SK-N-SH (cell line): ENCODE measurements around the gene ABR. TPM values are rescaled to one million over a fixed set of nuclear protein-coding genes. Genes with fewer than 3 reads are reported as not detected.

ENCODE experiments used
- CTCF ChIA-PET: fragments of 300-600, 350-600 bp; formaldehyde crosslinking; extraction: SDS; loops from one replicate; lab custom pipeline; 2021; lab: Yijun Ruan, JAX
- POLR2A ChIA-PET: fragments of 350-600 bp; sonication (Branson Sonifier 250); formaldehyde crosslinking; extraction: SDS; loops from one replicate; lab custom pipeline; 2020; ENCODE audit warnings: antibody characterized with exemption, inconsistent platforms; lab: Yijun Ruan, JAX
- DNase-seq: peaks from one replicate; pipeline ENCODE4 v3.0.0; 2012
- H2AFZ ChIP-seq: fragments of 200-600 bp; sonication (generic); 2 replicates; pipeline ENCODE4 v1.8.1; 2016; ENCODE audit warnings: antibody characterized with exemption, mild to moderate bottlenecking, low read depth
- H3F3A ChIP-seq: fragments of 200-600 bp; sonication (generic); replicated peaks from 2 replicates; pipeline ENCODE3; 2016; ENCODE audit warnings: antibody characterized with exemption, mild to moderate bottlenecking; ENCODE audit not compliant: insufficient read depth
- H3K27ac ChIP-seq, 2 experiments: fragments of 200-500 bp in 1 of 2; fragments of 200-600 bp in 1 of 2; sonication (Bioruptor generic) in 1 of 2; sonication (generic), shearing (Covaris generic) in 1 of 2; 2 replicates each; pipeline versions ENCODE4 v1.5.1 to v1.6.1; 2014 to 2016; ENCODE audit warnings: low read depth in 2 of 2, inconsistent platforms in 1 of 2, low read length in 1 of 2, mild to moderate bottlenecking in 1 of 2, mixed read lengths in 1 of 2
- H3K27me3 ChIP-seq: fragments of 200-600 bp; sonication (generic), shearing (Covaris generic); 2 replicates; pipeline ENCODE4 v1.6.1; 2016; ENCODE audit warnings: mixed run types; ENCODE audit not compliant: insufficient read depth
- H3K36me3 ChIP-seq, 2 experiments: fragments of 200-500 bp in 1 of 2; fragments of 200-600 bp in 1 of 2; sonication (Bioruptor generic) in 1 of 2; sonication (generic) in 1 of 2; replicated peaks in 1 of 2; 2 replicates each; pipeline versions ENCODE3 to v1.5.1; 2014 to 2016; ENCODE audit warnings: low read length in 1 of 2, mild to moderate bottlenecking in 1 of 2; ENCODE audit not compliant: insufficient read depth in 2 of 2, control insufficient read depth in 1 of 2
- H3K4me1 ChIP-seq, 2 experiments: fragments of 200-500 bp in 1 of 2; fragments of 200-600 bp in 1 of 2; sonication (Bioruptor generic) in 1 of 2; sonication (generic), shearing (Covaris generic) in 1 of 2; 2 replicates each; pipeline versions ENCODE4 v1.5.1 to v1.6.1; 2014 to 2016; ENCODE audit warnings: low read depth in 1 of 2, low read length in 1 of 2, mixed run types in 1 of 2; ENCODE audit not compliant: insufficient read depth in 2 of 2, control insufficient read depth in 1 of 2
- H3K4me2 ChIP-seq: fragments of 200-600 bp; sonication (generic), shearing (Covaris generic); 2 replicates; pipeline ENCODE4 v1.6.1; 2017; ENCODE audit warnings: mixed run types
- H3K4me3 ChIP-seq, 2 experiments: fragments of 200-500 bp in 1 of 2; fragments of 200-600 bp in 1 of 2; sonication (Bioruptor generic) in 1 of 2; sonication (generic), shearing (Covaris generic) in 1 of 2; 2 replicates each; pipeline versions ENCODE4 v1.5.1 to v1.8.1; 2014 to 2016; ENCODE audit warnings: low read depth in 2 of 2, inconsistent platforms in 1 of 2, low read length in 1 of 2, mild to moderate bottlenecking in 1 of 2, mixed read lengths in 1 of 2, moderate library complexity in 1 of 2
- H3K79me2 ChIP-seq: fragments of 200-600 bp; sonication (generic); 2 replicates; pipeline ENCODE4 v1.8.1; 2017; ENCODE audit warnings: mild to moderate bottlenecking; ENCODE audit not compliant: insufficient read depth
- H3K9ac ChIP-seq: fragments of 200-600 bp; sonication (generic); 2 replicates; pipeline ENCODE4 v1.6.1; 2017; ENCODE audit warnings: mixed run types
- H3K9me2 ChIP-seq: fragments of 200-600 bp; sonication (generic); 2 replicates; pipeline ENCODE4 v1.6.1; 2017; ENCODE audit warnings: mixed run types
- H3K9me3 ChIP-seq: fragments of 200-600 bp; sonication (generic); 2 replicates; pipeline ENCODE4 v1.6.1; 2017; ENCODE audit warnings: mixed run types, mild to moderate bottlenecking, moderate library complexity
- H4K20me1 ChIP-seq: fragments of 200-600 bp; sonication (generic); 2 replicates; pipeline ENCODE4 v1.6.1; 2017; ENCODE audit warnings: mild to moderate bottlenecking, mixed run types; ENCODE audit not compliant: insufficient read depth
- ELF1 ChIP-seq: IDR thresholded peaks from 2 replicates; pipeline ENCODE4 v1.4.0; 2012
- EP300 ChIP-seq, 2 experiments: IDR thresholded peaks; 2 replicates each; pipeline versions ENCODE4 v1.4.0 to v1.6.1; 2012; ENCODE audit warnings: borderline replicate concordance in 1 of 2, low read depth in 1 of 2, low read length in 1 of 2
- FOXM1 ChIP-seq: IDR thresholded peaks from 2 replicates; pipeline ENCODE4 v1.4.0; 2012; ENCODE audit warnings: low read depth, mild to moderate bottlenecking
- GABPA ChIP-seq: IDR thresholded peaks from 2 replicates; pipeline ENCODE4 v1.4.0; 2012; ENCODE audit warnings: low read depth, mild to moderate bottlenecking
- JUND ChIP-seq: IDR thresholded peaks from 2 replicates; pipeline ENCODE4 v1.4.0; 2012
- MAX ChIP-seq: IDR thresholded peaks from 2 replicates; pipeline ENCODE4 v1.4.0; 2012; ENCODE audit warnings: low read depth
- NFIC ChIP-seq: IDR thresholded peaks from 2 replicates; pipeline ENCODE4 v1.4.0; 2012; ENCODE audit warnings: borderline replicate concordance
- RFX5 ChIP-seq: IDR thresholded peaks from 2 replicates; pipeline ENCODE4 v1.6.1; 2012; ENCODE audit warnings: mild to moderate bottlenecking, improper control_type of control experiment, low read length
- SIN3A ChIP-seq: IDR thresholded peaks from 2 replicates; pipeline ENCODE4 v1.6.1; 2012; ENCODE audit warnings: low read depth, mild to moderate bottlenecking, low read length, moderate library complexity, borderline replicate concordance
- SMC3 ChIP-seq: IDR thresholded peaks from 2 replicates; pipeline ENCODE4 v1.6.1; 2012; ENCODE audit warnings: low read depth, low read length, improper control_type of control experiment
- TCF12 ChIP-seq: IDR thresholded peaks from 2 replicates; pipeline ENCODE4 v1.4.0; 2012
- YY1 ChIP-seq: IDR thresholded peaks from 2 replicates; pipeline ENCODE4 v1.4.0; 2012; ENCODE audit warnings: low read depth, mild to moderate bottlenecking
- WGBS: methylation state at CpG from one replicate; pipeline ENCODE4 v1.1.6; 2017; ENCODE audit warnings: low lambda C conversion rate; 5-methylcytosine and 5-hydroxymethylcytosine counted together
- polyA plus RNA-seq, 3 experiments: library from polyadenylated mRNA; depleted of rRNA; stranded (reverse); fragments of >200 nt; gene quantifications; 2 replicates each; pipeline ENCODE4 v1.2.3, GENCODE V29; 2012
- TF ChIP-seq, protein P1 (sequence below): fragments of 150-350 bp; IDR thresholded peaks from 2 replicates; pipeline ENCODE4 v1.6.1; 2017; ENCODE audit warnings: antibody characterized with exemption, low read length, low read depth, borderline replicate concordance

Gene ABR
- polyA plus RNA-seq, 1 of the 3 experiments (the other 2 are of a cell fraction), result 117 TPM

DNA sequence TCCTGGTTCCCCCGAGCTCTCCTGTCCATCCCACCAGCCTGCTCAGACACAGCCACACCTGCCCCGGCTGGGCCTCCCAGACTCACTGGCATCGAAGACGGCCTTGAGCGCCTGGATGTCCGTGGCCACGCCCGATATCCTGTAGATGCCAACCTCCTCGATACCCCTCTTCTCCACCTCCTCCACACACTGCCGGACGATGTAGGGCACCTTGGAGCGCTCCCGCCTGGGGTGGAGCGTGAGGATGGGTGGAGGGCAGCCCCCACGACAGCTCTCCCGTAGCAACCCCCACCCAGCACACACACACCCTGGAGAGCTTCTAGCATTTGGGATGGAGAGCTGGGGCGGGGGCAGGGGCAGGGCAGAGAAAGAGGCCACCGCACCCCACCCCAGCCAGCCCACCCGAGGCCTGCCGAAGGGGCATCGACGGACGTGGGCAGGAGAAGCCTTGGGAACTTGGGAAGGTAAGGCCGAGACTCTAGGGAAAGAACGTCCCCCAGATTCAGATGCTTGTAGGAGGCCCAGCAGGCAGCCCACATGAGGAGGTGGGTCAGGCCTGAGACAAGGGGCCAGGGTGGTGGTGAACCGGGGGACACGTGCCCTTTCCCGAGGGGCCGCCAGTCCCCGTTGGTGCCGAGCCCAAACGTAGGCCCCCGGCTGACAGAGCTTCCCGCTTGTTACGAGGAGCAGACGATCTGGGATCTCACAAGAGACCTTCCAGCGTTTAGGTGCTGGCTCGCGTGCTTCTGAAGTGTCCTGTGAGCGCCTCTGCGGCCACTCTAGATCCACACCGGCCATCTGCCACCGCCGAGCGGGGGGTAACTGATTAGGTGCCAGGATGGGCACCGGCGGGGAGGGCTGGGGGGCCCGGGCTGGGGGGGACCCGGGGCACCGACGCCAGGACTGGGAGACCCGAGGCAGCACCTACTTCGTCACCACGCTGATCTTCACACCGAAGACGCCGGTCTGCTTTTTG, 167.7 kb downstream of the ABR start:
- Histone ChIP-seq H2AFZ (no peak overlapping the region), H3K9me2 (no peaks in the 10 kb centered on the region), H3K4me1 (no peaks in the 10 kb centered on the region)
- WGBS, result 97% methylated on average over 38 of the region's 57 CpGs
- no peak for TF ChIP-seq RFX5
- no peak for TF ChIP-seq TCF12
- TF ChIP-seq EP300 (IDR thresholded peaks at IDR 0.05; ENCODE audit: borderline replicate concordance in 1 of 2, low read depth in 1 of 2, low read length in 1 of 2), result no peak
- TF ChIP-seq YY1, result no peak
- no peak for TF ChIP-seq MAX
- TF ChIP-seq GABPA, result no peak
- no peak for TF ChIP-seq JUND
- TF ChIP-seq, all 33 proteins: peak for 0
- H3K27ac ChIP-seq, result no peak overlapping the region
- H3K4me3 ChIP-seq, result no peak overlapping the region
- H3K9me3 ChIP-seq, result no peaks in the 10 kb centered on the region
- H3K36me3 ChIP-seq, result peaks cover 7 to 36% of the 10 kb centered on the region in 2 experiments
- no peak overlapping the region for H3K9ac ChIP-seq
- ChIA-PET CTCF (interaction anchor here (1.0 to 2.1 kb wide), 6 partner anchors 9 to 47 kb away, joined by 3 to 7 read pairs (median 3); partner anchors contain the start of gene TIMM22), POLR2A (no interaction called here)
- no peaks in the 10 kb centered on the region for H3F3A ChIP-seq
- DNase-seq, result no peak
- no peaks in the 10 kb centered on the region for H4K20me1 ChIP-seq
- no peaks in the 10 kb centered on the region for H3K27me3 ChIP-seq
- H3K79me2 ChIP-seq, result no peaks in the 10 kb centered on the region
- no peak overlapping the region for H3K4me2 ChIP-seq

DNA sequence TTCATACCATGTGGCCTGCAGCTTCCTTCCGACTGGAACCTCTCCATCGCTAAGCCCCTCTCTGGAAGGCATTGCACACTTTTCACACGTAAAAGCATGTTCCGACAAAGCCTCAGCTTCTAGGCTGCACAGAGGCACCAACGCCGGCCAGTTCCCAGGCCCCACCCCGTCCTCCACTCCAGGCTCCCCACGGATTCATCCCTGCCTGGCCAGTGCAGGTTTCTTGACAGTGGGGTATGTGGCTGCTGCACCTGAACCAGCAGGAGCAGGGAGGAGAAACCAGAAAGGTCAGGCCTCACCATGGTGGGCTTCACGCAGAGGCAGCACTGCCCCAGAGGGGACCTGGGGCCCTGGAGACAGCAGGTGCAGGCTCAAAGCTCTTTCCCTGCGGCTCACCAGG, 168.6 kb downstream of the ABR start:
- peaks cover 0 to under 1% of the 10 kb centered on the region in 2 experiments; a peak in 1 of 4 replicates for H3K4me1 ChIP-seq

More for the DNA sequence above, 168.6 kb downstream of the ABR start:
- Histone ChIP-seq H3K27ac (no peak overlapping the region), H3K9ac (no peak overlapping the region), H3K36me3 (peaks cover 7 to 41% of the 10 kb centered on the region in 2 experiments)
- TF ChIP-seq ELF1 (no peak), RFX5 (no peak), SIN3A (no peak), FOXM1 (no peak), NFIC (no peak), SMC3 (no peak)
- TF ChIP-seq, protein P1, sequence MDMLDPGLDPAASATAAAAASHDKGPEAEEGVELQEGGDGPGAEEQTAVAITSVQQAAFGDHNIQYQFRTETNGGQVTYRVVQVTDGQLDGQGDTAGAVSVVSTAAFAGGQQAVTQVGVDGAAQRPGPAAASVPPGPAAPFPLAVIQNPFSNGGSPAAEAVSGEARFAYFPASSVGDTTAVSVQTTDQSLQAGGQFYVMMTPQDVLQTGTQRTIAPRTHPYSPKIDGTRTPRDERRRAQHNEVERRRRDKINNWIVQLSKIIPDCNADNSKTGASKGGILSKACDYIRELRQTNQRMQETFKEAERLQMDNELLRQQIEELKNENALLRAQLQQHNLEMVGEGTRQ, result no peak
- TF ChIP-seq, all 33 proteins: peak for 0
- H2AFZ ChIP-seq, result no peak overlapping the region
- H3K4me2 ChIP-seq, result no peak overlapping the region
- no peaks in the 10 kb centered on the region for H3K9me3 ChIP-seq
- ChIA-PET CTCF (interaction anchor here (1.0 to 2.1 kb wide), 4 partner anchors 12 to 48 kb away, joined by 3 to 7 read pairs (median 4); partner anchors contain the start of gene TIMM22), POLR2A (no interaction called here)
- H3K79me2 ChIP-seq, result no peaks in the 10 kb centered on the region
- no peaks in the 10 kb centered on the region for H3K9me2 ChIP-seq
- H3F3A ChIP-seq, result no peaks in the 10 kb centered on the region
- H3K4me3 ChIP-seq, result no peak overlapping the region
- H4K20me1 ChIP-seq, result 0 out of 2 replicates have a peak, but pooled peaks cover 3% of the 10 kb centered on the region
- WGBS, result 95% methylated on average over 10 of the region's 10 CpGs
- no peaks in the 10 kb centered on the region for H3K27me3 ChIP-seq
- DNase-seq, result no peak
